ENCODE measurements around the gene CCSER2.

The CCSER2 gene

DNA sequence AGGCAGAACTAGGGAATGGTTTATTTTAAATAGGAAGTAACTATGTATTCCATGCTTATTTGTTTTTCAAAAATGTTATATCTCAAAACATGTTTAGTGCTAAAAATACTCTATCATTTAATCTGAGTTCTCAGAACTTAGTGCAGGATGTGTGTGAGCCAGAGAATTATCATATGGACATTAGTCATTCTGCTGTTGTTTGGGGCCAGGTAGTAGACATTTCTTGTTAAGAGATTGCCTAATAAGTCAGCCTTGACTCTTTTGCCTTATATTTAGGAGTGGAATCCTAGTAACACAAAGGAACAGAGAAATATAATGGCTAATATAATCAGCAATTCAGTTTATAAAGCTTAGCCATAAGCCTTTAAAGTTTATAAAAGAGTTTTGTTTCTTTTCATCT, 149.8 kb downstream of the CCSER2 start:
- Histone ChIP-seq H3K4me3 (no peak overlapping the region), H3K9me3 (no peaks in the 10 kb centered on the region), H3K4me1 (no peaks in the 10 kb centered on the region), H3K27me3 (no peaks in the 10 kb centered on the region), H3K27ac (no peak overlapping the region), H3K36me3 (peaks cover 5 to 6% (median 5%) of the 10 kb centered on the region in 3 donors)
- TF ChIP-seq, protein P1, sequence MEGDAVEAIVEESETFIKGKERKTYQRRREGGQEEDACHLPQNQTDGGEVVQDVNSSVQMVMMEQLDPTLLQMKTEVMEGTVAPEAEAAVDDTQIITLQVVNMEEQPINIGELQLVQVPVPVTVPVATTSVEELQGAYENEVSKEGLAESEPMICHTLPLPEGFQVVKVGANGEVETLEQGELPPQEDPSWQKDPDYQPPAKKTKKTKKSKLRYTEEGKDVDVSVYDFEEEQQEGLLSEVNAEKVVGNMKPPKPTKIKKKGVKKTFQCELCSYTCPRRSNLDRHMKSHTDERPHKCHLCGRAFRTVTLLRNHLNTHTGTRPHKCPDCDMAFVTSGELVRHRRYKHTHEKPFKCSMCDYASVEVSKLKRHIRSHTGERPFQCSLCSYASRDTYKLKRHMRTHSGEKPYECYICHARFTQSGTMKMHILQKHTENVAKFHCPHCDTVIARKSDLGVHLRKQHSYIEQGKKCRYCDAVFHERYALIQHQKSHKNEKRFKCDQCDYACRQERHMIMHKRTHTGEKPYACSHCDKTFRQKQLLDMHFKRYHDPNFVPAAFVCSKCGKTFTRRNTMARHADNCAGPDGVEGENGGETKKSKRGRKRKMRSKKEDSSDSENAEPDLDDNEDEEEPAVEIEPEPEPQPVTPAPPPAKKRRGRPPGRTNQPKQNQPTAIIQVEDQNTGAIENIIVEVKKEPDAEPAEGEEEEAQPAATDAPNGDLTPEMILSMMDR (IDR thresholded peaks at IDR 0.05) = no peak
- DNase-seq = no peak
- intact Hi-C loops (cut with DNase I; ENCODE audit: low total_unique reads) = no loop called here

DNA sequence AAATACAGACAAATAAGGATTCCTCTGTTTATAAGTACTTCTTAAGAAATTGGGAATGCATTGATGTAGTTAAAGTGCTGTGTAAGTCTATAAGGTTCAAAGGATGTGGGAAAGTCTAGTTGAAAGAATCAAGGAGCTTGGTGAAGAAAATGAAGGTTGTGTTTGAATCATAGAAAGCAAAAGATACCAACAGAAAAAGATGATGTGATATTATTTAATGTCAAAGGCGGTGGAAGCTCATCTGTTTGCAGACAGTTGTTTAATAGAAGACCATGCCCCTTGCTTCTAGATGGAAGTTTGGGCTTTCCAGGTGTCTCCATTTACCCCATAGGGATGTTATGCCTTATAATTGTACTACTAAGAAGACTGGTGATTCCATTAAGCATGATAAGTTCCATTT, 150.3 kb downstream of the CCSER2 start:
- Histone ChIP-seq H3K4me1 (no peaks in the 10 kb centered on the region), H3K36me3 (peaks cover 5 to 6% (median 5%) of the 10 kb centered on the region in 3 donors), H3K9me3 (no peaks in the 10 kb centered on the region), H3K27me3 (no peaks in the 10 kb centered on the region), H3K4me3 (no peak overlapping the region), H3K27ac (no peak overlapping the region)
- DNase-seq = no peak
- TF ChIP-seq, protein P1 (IDR thresholded peaks at IDR 0.05) = no peak
- intact Hi-C loops (cut with DNase I; ENCODE audit: low total_unique reads) = no loop called here

DNA sequence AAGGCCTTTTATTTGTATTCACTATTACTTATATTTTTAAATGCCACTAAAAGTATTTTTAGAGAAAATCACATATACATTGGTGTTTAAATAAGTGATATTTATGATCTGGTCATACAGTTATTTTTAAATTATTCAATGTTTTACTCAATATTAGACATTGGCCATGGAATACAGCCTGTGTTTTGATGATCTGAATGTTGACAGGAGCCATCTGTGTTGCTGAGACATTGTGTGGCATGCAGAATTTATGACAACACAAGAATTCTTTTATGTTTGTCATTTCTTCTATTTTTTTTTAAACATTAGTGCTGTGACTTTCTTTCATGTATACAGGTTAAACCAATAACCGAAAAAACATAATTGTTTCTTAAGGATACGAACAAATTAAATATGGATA, 156.2 kb downstream of the CCSER2 start:
- Histone ChIP-seq H3K36me3 (peaks cover 0 to 11% (median 0%) of the 10 kb centered on the region in 3 donors), H3K4me1 (no peaks in the 10 kb centered on the region), H3K27ac (no peak overlapping the region), H3K4me3 (no peak overlapping the region), H3K27me3 (no peaks in the 10 kb centered on the region), H3K9me3 (no peaks in the 10 kb centered on the region)
- intact Hi-C loops (cut with DNase I; ENCODE audit: low total_unique reads) = no loop called here
- no peak for DNase-seq
- TF ChIP-seq, protein P1 (IDR thresholded peaks at IDR 0.05) = no peak

DNA sequence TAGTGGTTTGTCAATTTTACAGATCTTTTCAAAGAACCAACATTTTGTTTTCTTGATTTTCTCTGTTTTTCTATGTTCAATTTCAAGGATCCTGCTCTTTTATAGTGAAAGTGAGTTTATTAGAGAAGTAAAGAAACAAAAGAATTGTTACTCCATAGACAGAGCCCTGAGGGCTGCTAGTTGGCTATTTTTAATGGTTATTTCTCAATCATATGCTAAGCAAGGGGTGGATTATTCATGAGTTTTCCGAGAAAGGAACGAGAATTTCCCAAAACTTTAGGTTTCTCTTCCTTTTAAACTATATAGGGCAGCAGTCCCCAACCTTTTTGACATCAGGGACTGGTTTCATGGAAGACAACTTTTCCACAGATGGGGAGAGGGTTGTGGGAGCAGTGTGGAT, 165.0 kb downstream of the CCSER2 start:
- peaks cover 0 to 16% (median 7%) of the 10 kb centered on the region in 4 donors for H3K4me1 ChIP-seq
- no peak overlapping the region for H3K27ac ChIP-seq
- H3K27me3 ChIP-seq = no peaks in the 10 kb centered on the region
- TF ChIP-seq, protein P1 (IDR thresholded peaks at IDR 0.05) = no peak
- no peak overlapping the region for H3K4me3 ChIP-seq
- no peaks in the 10 kb centered on the region for H3K9me3 ChIP-seq
- intact Hi-C loops (cut with DNase I; ENCODE audit: low total_unique reads) = no loop called here
- DNase-seq = no peak
- peaks cover 9 to 20% (median 17%) of the 10 kb centered on the region in 3 donors for H3K36me3 ChIP-seq

DNA sequence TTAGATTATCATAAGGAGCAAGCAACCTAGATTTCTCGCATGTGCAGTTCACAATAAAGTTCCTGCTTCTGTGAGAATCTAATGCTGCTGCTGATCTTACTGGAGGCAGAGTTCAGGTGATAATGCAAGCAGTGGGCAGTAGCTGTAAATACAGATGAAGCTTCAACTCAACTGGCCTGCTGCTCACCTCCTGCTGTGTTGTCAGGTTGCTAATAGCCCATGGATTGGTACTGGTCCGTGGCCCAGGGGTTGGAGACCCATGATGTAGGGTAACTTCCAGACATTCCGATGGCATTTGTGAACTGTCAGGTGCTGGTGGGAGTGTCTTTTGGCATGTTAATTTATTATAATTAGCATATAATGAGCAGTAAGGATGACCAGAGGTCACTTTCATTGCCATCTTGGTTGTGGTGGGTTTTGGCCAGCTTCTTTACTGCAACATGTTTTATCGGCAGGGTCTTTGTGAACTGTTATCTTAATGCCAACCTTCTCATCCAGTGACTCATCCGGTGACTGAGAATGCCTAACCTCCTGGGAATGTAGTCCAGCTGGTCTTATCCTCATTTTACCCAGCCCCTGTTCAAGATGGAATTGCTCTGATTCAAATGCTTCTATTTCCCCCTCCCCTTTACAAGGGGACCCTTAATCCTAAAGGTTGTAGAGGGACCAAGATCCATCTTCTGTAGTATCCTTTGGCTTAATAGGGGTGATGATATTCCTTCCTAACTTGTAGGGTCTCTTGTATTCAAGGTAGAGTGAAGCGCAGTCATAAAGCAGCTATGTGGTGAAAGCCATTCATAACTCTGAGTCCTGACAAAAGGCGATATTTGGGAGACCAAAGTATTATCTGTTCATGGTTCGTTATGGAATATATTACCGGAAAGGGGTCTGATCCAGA, 165.8 kb downstream of the CCSER2 start:
- Histone ChIP-seq H3K4me3 (no peak overlapping the region), H3K27me3 (no peaks in the 10 kb centered on the region), H3K4me1 (peaks cover 0 to 16% (median 7%) of the 10 kb centered on the region in 4 donors), H3K9me3 (no peaks in the 10 kb centered on the region), H3K36me3 (peaks cover 9 to 20% (median 20%) of the 10 kb centered on the region in 3 donors), H3K27ac (no peak overlapping the region)
- intact Hi-C loops (cut with DNase I; ENCODE audit: low total_unique reads) = no loop called here
- TF ChIP-seq, protein P1 (IDR thresholded peaks at IDR 0.05) = no peak
- no peak for DNase-seq
